Skeletal muscle tissue (tissue), 4 donors: ENCODE measurements around the gene ORAI2. TPM values are rescaled to one million over a fixed set of nuclear protein-coding genes. Genes with fewer than 3 reads are reported as not detected.
"Not testable (repeated sequence)": the region's sequence is repeated elsewhere in the genome, so short reads cannot be mapped to it uniquely, and the experiment has no call there.

ENCODE experiments used
- H3K27ac ChIP-seq: one replicate; pipeline ENCODE4 v1.7.0; 2013; ENCODE audit warnings: mild to moderate bottlenecking, low read depth, low read length, inconsistent platforms
- H3K27me3 ChIP-seq, 3 donors: one replicate each; pipeline ENCODE4 v1.7.0; 2013; ENCODE audit warnings: low read length in 3 of 3; ENCODE audit not compliant: control insufficient read depth in 3 of 3, insufficient read depth in 3 of 3
- H3K36me3 ChIP-seq, 3 donors: one replicate each; pipeline ENCODE4 v1.7.0; 2013; ENCODE audit warnings: low read length in 3 of 3; ENCODE audit not compliant: control insufficient read depth in 3 of 3, insufficient read depth in 3 of 3
- H3K4me1 ChIP-seq, 3 donors: one replicate each; pipeline ENCODE4 v1.7.0; 2013; ENCODE audit warnings: low read length in 3 of 3, mild to moderate bottlenecking in 3 of 3; ENCODE audit not compliant: control insufficient read depth in 3 of 3, insufficient read depth in 3 of 3
- H3K4me3 ChIP-seq, 3 donors: one replicate each; pipeline ENCODE4 v1.7.0; 2013; ENCODE audit warnings: low read length in 3 of 3
- H3K9ac ChIP-seq, 3 donors: one replicate each; pipeline ENCODE4 v1.7.0; 2013; ENCODE audit warnings: low read length in 3 of 3, mild to moderate bottlenecking in 3 of 3, moderate library complexity in 2 of 3, low read depth in 1 of 3
- H3K9me3 ChIP-seq, 3 donors: one replicate each; pipeline ENCODE4 v1.7.0; 2013; ENCODE audit warnings: low read length in 3 of 3; ENCODE audit not compliant: control insufficient read depth in 3 of 3
- total RNA-seq: library from RNA; depleted of rRNA; stranded (reverse); fragments of >200 nt; gene quantifications from one replicate; pipeline ENCODE4 v1.2.3, GENCODE V29; 2014
- donor health status: Osteomylitis.

ORAI2 gene
- total RNA-seq, 1 donor from 2014 or later, result 3.1 TPM

DNA sequence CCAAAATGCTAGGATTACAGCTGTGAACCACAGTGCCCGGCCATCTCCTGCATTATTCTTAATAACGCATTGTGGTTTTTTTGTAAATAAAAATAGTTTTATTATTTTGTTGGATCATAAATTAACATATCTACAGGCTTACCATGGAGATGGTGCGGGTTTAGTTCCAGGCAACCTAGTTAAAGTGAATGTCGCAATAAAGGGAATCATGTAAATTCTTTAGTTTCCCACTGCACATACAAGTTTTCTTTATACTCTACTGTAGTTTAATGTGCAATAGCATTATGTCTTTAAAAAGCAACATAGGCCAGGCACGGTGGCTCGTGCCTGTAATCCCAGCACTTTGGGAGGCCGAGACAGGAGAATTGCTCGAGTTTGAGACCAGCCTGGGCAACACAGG, 34.8 kb upstream of the ORAI2 start:
- H3K27me3 ChIP-seq, result no peaks in the 10 kb centered on the region
- H3K4me3 ChIP-seq, result no peak overlapping the region
- H3K4me1 ChIP-seq, result peaks cover 11 to 18% (median 15%) of the 10 kb centered on the region in 3 donors
- peaks cover 22 to 37% (median 32%) of the 10 kb centered on the region in 3 donors for H3K36me3 ChIP-seq
- H3K27ac ChIP-seq, result no peak overlapping the region
- H3K9ac ChIP-seq, result no peak overlapping the region
- no peaks in the 10 kb centered on the region for H3K9me3 ChIP-seq

DNA sequence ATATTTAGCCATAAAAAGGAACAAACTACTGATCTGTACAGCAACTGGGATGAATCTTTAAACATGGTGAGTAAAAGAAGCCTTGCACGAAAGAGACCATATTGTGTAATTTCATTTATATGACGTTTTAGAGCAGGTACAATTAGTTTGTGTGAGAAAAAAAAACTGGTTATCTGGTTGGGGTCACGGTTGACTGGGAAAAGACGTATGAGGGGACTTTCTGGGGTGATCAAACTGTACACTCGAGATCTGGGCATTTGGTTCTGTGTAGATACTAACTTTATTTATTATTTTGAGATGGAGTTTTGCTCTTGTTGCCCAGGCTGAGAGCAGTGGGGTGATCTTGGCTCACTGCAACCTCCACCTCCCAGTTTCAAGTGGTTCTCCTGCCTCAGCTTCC, 33.0 kb upstream of the ORAI2 start:
- H3K36me3 ChIP-seq, result peaks cover 36 to 51% (median 45%) of the 10 kb centered on the region in 3 donors
- H3K4me3 ChIP-seq, result no peak overlapping the region

GRCh38 chr7:102403563-102403962, 29.8 kb upstream of the ORAI2 start:
- Histone ChIP-seq H3K36me3 (peaks cover 52 to 80% (median 71%) of the 10 kb centered on the region in 3 donors), H3K9me3 (no peaks in the 10 kb centered on the region), H3K9ac (no peak overlapping the region)

More for the DNA sequence above, 33.0 kb upstream of the ORAI2 start:
- Histone ChIP-seq H3K27ac (no peak overlapping the region), H3K27me3 (no peaks in the 10 kb centered on the region), H3K4me1 (peaks cover 11 to 18% (median 15%) of the 10 kb centered on the region in 3 donors), H3K9me3 (no peaks in the 10 kb centered on the region), H3K9ac (no peak overlapping the region)

DNA sequence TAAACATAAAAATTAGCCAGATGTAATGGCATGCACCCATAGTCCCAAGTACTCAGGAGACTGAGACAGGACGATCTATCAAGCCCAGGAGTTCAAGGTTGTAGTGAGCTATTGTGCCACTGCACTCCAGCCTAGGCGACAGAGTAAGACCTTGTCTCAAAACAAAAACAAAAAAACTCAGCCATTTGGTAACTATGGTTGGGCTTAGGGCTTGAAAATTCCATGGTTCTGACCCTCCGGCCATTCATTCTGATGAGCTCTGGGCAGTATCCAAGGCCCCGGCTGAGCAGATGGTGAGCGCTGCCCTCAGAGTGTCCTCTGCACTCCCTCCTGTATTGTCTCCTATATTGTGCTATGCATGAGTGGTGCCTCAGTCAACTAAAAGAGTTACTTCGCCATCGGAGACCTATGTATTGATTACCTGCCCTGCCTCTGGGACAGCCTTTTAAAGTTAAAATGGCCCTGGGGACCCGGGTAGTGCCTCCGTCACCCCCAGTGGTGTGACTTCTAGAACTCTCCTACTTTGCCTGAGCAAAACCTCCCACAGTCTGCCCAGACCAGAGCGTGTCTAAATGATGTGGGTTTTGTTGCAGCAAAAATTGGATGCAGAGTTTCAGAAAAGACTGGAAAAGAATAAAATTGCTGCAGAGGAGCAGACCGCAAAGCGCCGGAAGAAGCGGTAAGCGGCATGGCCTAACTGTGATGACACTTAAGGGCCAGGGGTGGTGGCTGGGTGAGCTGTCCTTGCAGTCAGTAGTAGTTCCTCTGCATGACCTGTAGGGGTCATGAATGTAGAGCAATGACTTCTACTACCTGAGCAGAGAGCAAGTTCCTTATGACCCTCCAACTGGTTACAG, 29.1 kb upstream of the ORAI2 start:
- Histone ChIP-seq H3K4me1 (no peaks in the 10 kb centered on the region), H3K9ac (no peak overlapping the region), H3K27me3 (no peaks in the 10 kb centered on the region), H3K9me3 (no peaks in the 10 kb centered on the region), H3K27ac (no peak overlapping the region), H3K4me3 (no peak overlapping the region), H3K36me3 (peaks cover 54 to 77% (median 71%) of the 10 kb centered on the region in 3 donors)

More at GRCh38 chr7:102403563-102403962, 29.8 kb upstream of the ORAI2 start:
- H3K4me3 ChIP-seq, result no peak overlapping the region
- no peaks in the 10 kb centered on the region for H3K4me1 ChIP-seq
- H3K27me3 ChIP-seq, result no peaks in the 10 kb centered on the region
- no peak overlapping the region for H3K27ac ChIP-seq

GRCh38 chr7:102404862-102405188, 28.6 kb upstream of the ORAI2 start:
- H3K4me3 ChIP-seq, H3K27ac ChIP-seq, H3K9ac ChIP-seq, H3K9me3 ChIP-seq, H3K4me1 ChIP-seq, H3K27me3 ChIP-seq: not testable (repeated sequence)
- peaks cover 51 to 78% (median 69%) of the 10 kb centered on the region in 3 donors for H3K36me3 ChIP-seq

- peaks cover 0 to 2% (median 0%) of the 10 kb centered on the region in 3 donors for H3K9me3 ChIP-seq
- H3K27me3 ChIP-seq, result no peaks in the 10 kb centered on the region
- no peak overlapping the region for H3K9ac ChIP-seq
- H3K4me3 ChIP-seq, result no peak overlapping the region
- H3K27ac ChIP-seq, result no peak overlapping the region
- peaks cover 52 to 77% (median 70%) of the 10 kb centered on the region in 3 donors for H3K36me3 ChIP-seq
- peaks cover 3 to 8% (median 8%) of the 10 kb centered on the region in 3 donors for H3K4me1 ChIP-seq
Measured at GRCh38 chr7:102407910-102408309, 25.5 kb upstream of the ORAI2 start.

DNA sequence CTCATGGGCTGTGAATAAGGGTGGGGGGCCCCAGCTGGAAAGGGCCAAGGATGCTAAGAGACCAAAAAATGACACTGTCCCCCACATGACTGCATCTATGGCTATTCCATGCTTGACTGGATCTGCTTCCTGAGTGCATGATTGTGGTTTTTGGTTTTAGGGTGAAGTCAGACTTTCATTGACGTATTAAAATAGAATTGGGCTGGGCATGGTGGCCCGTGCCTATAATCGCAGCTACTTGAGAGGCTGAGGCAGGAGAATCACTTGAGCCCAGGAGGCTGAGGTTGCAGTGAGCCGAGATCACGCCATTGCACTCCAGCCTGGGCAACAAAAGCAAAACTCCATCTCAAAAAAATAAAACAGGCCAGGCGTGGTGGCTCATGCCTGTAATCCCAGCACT, 24.8 kb upstream of the ORAI2 start:
- not testable (repeated sequence) for H3K27me3 ChIP-seq

DNA sequence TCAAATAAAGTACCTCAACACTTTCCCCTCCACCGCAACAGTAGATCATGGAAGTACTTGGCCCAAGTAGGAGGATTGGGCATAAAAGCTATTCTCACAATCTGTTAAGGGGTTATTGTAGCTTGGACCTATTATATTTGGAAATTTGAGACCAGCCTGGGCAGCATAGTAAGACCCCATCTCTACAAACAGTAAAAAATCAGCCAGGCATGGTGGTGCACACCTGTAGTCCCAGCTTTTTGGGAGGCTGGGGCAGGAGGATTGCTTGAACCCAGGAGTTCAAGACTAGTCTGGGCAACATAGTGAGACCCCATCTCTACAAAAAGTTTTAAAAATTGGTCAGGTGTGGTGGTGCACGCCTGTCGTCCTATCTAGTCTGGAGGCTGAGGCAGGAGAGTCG, 24.0 kb upstream of the ORAI2 start:
- Histone ChIP-seq H3K4me3 (no peak overlapping the region), H3K9me3 (peaks cover 0 to 2% (median 0%) of the 10 kb centered on the region in 3 donors), H3K27ac (no peak overlapping the region), H3K4me1 (peaks cover 7 to 13% (median 11%) of the 10 kb centered on the region in 3 donors), H3K36me3 (peaks cover 40 to 63% (median 57%) of the 10 kb centered on the region in 3 donors), H3K27me3 (no peaks in the 10 kb centered on the region), H3K9ac (no peak overlapping the region)

More for the DNA sequence above, 24.8 kb upstream of the ORAI2 start:
- not testable (repeated sequence) for H3K27ac ChIP-seq, H3K9me3 ChIP-seq, H3K4me3 ChIP-seq, H3K9ac ChIP-seq
- Histone ChIP-seq H3K36me3 (peaks cover 48 to 70% (median 66%) of the 10 kb centered on the region in 3 donors), H3K4me1 (peaks cover 7 to 13% (median 11%) of the 10 kb centered on the region in 3 donors)

DNA sequence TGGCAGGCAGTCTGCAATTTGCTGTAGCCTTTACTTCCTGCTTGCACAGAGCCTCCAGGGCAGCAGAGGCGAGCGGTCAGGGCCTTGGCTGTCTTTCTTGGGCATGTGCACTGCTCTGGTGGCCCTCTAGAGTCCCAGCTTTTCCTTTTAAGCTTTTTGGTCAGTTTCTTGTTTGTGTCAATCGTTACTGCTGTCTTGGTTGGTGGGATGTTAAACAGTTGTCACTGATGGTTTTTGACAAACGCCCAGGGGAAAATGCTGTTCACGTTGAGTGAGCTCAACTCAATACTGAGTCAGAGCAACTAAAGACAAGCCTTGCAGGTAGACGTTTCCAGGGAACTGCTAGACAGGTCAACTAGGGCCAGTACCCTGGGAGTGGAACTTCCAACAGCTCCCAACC, 23.3 kb upstream of the ORAI2 start:
- Histone ChIP-seq H3K27me3 (no peaks in the 10 kb centered on the region), H3K27ac (no peak overlapping the region), H3K9ac (no peak overlapping the region), H3K9me3 (peaks cover 0 to 2% (median 0%) of the 10 kb centered on the region in 3 donors), H3K36me3 (peaks cover 35 to 62% (median 58%) of the 10 kb centered on the region in 3 donors), H3K4me3 (no peak overlapping the region), H3K4me1 (peaks cover 7 to 13% (median 11%) of the 10 kb centered on the region in 3 donors)

DNA sequence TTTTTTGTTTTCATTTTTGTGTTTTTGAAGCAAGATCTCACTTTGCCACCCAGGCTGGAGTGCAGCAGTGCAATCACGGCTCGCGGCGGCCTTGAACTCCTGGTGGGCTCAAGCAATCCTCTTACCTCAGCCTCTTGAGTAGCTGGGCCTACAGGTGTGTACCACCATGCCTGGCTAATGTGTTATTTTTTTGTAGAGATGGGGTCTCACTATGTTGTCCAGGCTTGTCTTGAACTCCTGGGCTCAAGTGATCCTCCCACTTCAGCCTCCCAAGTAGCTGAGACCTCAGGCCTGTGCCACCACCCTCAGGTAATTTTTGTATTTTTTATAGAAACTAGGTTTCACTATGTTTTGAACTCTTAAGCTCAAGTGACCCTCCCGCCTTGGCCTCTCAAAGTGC, 22.5 kb upstream of the ORAI2 start:
- no peak overlapping the region for H3K9ac ChIP-seq
- no peaks in the 10 kb centered on the region for H3K27me3 ChIP-seq
- H3K36me3 ChIP-seq, result peaks cover 38 to 60% (median 59%) of the 10 kb centered on the region in 3 donors
- H3K9me3 ChIP-seq, result peaks cover 0 to 2% (median 0%) of the 10 kb centered on the region in 3 donors
- no peak overlapping the region for H3K27ac ChIP-seq
- H3K4me3 ChIP-seq, result no peak overlapping the region
- H3K4me1 ChIP-seq, result peaks cover 7 to 13% (median 11%) of the 10 kb centered on the region in 3 donors
